Thyroid gland (tissue), 4 donors: ENCODE measurements around the gene IL24. TPM values are rescaled to one million over a fixed set of nuclear protein-coding genes. Genes with fewer than 3 reads are reported as not detected.

Experiments
- DNase-seq, 2 donors: peaks; one replicate each; pipeline ENCODE4 v3.0.0-alpha.2; 2019
- H3K27ac ChIP-seq, 3 donors: fragments of 200-600 bp; sonication (generic); 1 replicate in 2 of 3; 2 replicates in 1 of 3; pipeline ENCODE4 v1.5.1; 2016 to 2019; ENCODE audit warnings: mild to moderate bottlenecking in 1 of 3, moderate library complexity in 1 of 3
- H3K27me3 ChIP-seq: fragments of 200-600 bp; sonication (generic); one replicate; pipeline ENCODE4 v1.5.1; 2019
- H3K36me3 ChIP-seq, 2 donors: fragments of 200-600 bp; sonication (generic); one replicate each; pipeline ENCODE4 v1.5.1; 2016 to 2019
- H3K4me1 ChIP-seq, 2 donors: fragments of 200-600 bp; sonication (generic); one replicate each; pipeline ENCODE4 v1.5.1; 2017 to 2019
- H3K4me3 ChIP-seq, 3 donors: fragments of 200-600 bp; sonication (generic); replicated peaks in 1 of 3; 1 replicate in 2 of 3; 2 replicates in 1 of 3; pipeline ENCODE4 v1.5.1; 2016; ENCODE audit warnings: mild to moderate bottlenecking in 1 of 3
- H3K9me3 ChIP-seq: fragments of 200-600 bp; sonication (generic); one replicate; pipeline ENCODE4 v1.5.1; 2017
- POLR2A ChIP-seq, 2 donors: fragments of 450-650 bp; IDR thresholded peaks; one replicate each; pipeline ENCODE4 v1.6.1; 2017; ENCODE audit warnings: antibody characterized with exemption in 2 of 2, mild to moderate bottlenecking in 2 of 2, moderate library complexity in 1 of 2
- WGBS, 2 donors: methylation state at CpG; one replicate each; pipeline ENCODE4 v1.1.5; 2017; 5-methylcytosine and 5-hydroxymethylcytosine counted together
- intact Hi-C: fragments of 100-400 bp; cut with DNase I; formaldehyde crosslinking; loops from one replicate; pipeline ENCODE4 v1.15.1; 2023
- total RNA-seq, 4 donors: library from RNA; depleted of rRNA; stranded (reverse); fragments of >200 nt; gene quantifications; one replicate each; pipeline ENCODE4 v1.2.3, GENCODE V29; 2016
- TF ChIP-seq, protein P1 (sequence below), 6 experiments: fragments of 200-600 bp in 3 of 6; fragments of 450-650 bp in 3 of 6; sonication (generic) in 3 of 6; IDR thresholded peaks; one replicate each; pipeline ENCODE4 v1.5.1; 2016 to 2019; ENCODE audit warnings: antibody characterized with exemption in 6 of 6, mild to moderate bottlenecking in 2 of 6, inconsistent platforms in 1 of 6, moderate library complexity in 1 of 6

Gene IL24
- total RNA-seq, 4 donors from 2014 or later, result not detected

DNA sequence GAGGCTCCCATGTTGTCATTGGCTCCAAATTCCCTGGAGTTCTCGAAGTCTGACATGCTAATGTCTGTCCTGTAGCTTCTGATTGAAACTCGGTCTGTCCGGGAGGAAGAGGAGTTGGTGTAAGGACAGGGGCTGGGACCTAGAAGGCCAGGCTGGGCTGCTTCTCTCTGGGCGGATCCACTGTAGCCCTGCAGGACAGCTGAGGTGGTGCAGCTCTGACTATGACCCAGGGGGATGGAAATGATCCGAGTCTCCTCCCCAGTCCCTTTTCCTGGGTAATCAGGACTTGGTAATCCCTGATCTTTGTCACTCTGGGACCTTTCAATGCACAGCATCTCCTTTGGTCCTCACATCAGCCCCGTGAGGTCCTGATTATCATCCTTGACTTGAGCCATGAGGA, 34.5 kb downstream of the IL24 start:
- Histone ChIP-seq H3K36me3 (no peaks in the 10 kb centered on the region), H3K27ac (no peak overlapping the region), H3K9me3 (no peaks in the 10 kb centered on the region), H3K4me3 (no peak overlapping the region), H3K27me3 (no peaks in the 10 kb centered on the region), H3K4me1 (no peaks in the 10 kb centered on the region)
- 79 to 81% methylated on average over 6 of the region's 6 CpGs for WGBS, 2 donors
- intact Hi-C loops, result no loop called here
- no peak for DNase-seq
- TF ChIP-seq, protein P1, sequence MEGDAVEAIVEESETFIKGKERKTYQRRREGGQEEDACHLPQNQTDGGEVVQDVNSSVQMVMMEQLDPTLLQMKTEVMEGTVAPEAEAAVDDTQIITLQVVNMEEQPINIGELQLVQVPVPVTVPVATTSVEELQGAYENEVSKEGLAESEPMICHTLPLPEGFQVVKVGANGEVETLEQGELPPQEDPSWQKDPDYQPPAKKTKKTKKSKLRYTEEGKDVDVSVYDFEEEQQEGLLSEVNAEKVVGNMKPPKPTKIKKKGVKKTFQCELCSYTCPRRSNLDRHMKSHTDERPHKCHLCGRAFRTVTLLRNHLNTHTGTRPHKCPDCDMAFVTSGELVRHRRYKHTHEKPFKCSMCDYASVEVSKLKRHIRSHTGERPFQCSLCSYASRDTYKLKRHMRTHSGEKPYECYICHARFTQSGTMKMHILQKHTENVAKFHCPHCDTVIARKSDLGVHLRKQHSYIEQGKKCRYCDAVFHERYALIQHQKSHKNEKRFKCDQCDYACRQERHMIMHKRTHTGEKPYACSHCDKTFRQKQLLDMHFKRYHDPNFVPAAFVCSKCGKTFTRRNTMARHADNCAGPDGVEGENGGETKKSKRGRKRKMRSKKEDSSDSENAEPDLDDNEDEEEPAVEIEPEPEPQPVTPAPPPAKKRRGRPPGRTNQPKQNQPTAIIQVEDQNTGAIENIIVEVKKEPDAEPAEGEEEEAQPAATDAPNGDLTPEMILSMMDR (IDR thresholded peaks at IDR 0.05), result no peak
- no peak for TF ChIP-seq POLR2A (IDR thresholded peaks at IDR 0.05)

DNA sequence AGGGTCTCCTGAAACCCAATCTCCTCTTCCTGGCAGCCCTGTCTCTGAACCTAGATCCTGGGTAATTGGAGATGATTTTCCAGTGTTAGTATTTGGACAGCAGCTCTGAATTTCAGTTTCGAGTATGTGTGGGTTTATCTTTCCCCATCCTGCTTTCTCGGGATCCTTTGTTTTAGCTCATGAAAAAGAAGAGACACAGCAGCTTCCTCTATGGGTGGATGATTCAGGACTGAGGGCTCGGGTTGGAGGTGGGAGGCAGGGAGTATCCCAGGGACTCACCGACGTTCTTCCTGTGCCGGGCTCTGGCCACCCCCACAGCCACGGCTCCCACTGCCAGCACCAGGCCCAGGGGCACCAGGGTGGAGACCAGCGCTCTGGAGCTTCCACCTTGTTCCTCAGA, 34.9 kb downstream of the IL24 start:
- Histone ChIP-seq H3K9me3 (no peaks in the 10 kb centered on the region), H3K27ac (no peak overlapping the region), H3K27me3 (no peaks in the 10 kb centered on the region), H3K36me3 (no peaks in the 10 kb centered on the region), H3K4me1 (no peaks in the 10 kb centered on the region), H3K4me3 (no peak overlapping the region)
- TF ChIP-seq, protein P1 (IDR thresholded peaks at IDR 0.05), result no peak
- no peak for TF ChIP-seq POLR2A (IDR thresholded peaks at IDR 0.05)
- 69 to 70% methylated on average over 8 of the region's 8 CpGs for WGBS, 2 donors
- no peak for DNase-seq
- intact Hi-C loops, result no loop called here

DNA sequence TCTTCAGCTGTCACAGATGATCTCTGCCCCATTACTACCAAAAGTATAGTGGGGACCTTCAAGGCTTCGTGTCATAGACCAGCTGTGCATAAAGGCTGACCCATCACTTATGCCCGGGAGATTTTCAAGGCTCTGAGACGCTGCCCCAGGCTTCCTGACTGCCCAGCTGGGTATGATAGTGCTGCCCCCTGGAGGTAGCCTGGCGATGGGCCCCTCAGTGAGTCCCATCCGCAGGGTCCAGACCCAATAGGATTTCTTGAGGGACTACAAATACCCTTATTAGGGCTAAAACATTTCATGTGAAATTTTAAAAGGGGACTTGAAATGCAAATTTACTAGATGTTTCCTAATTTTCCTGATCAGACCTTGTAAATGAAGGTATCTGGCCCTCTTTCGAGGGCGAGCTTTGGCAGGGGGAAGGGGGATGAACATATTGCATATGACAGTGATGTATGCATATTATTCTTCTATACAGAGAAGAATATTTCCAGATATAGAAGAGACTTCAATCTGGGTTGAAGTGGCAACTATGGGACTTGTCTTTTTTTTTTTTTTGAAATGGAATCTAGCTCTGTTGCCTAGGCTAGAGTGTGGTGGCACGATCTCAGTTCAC, 36.2 kb downstream of the IL24 start:
- H3K36me3 ChIP-seq, result no peaks in the 10 kb centered on the region
- DNase-seq, result peak; percentile 20 to 26
- H3K27ac ChIP-seq, result no peak overlapping the region
- H3K9me3 ChIP-seq, result no peaks in the 10 kb centered on the region
- intact Hi-C loops, result no loop called here
- 64 to 71% methylated on average over 6 to 8 of the region's 8 CpGs for WGBS, 2 donors
- H3K27me3 ChIP-seq, result no peaks in the 10 kb centered on the region
- TF ChIP-seq, protein P1 (IDR thresholded peaks at IDR 0.05), result peak in 3 of 6 experiments; percentile 19 to 50 (median 29)
- TF ChIP-seq POLR2A (IDR thresholded peaks at IDR 0.05), result no peak
- no peak overlapping the region for H3K4me3 ChIP-seq
- H3K4me1 ChIP-seq, result no peaks in the 10 kb centered on the region

DNA sequence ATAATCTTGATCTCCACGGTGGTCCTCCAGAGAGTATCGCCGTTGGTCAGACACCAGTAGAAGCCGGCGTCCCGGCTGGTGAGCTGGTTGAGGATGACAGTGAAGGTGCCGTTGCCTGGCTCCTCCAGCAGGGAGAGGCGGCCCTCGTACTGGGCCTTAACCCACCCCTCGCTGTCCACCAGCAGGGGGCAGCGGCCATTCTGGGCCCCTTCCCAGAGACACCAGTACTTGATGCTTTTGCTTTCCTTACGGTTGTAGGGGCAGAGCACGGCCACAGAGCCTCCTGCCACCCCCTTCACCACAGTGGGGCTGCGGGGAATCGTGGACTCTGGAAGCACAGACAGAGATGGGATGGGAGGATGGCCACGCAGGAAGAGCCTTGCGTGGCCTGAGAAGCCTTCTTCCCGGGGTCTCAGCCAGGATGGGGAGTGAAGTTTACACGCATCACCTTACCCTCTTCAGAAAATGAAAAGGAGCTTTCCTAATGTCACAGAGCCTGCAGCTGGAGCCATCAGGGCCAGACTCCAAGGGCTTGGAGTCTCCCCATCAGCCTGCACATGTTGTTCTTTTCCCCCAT, 38.3 kb downstream of the IL24 start:
- TF ChIP-seq, protein P1 (IDR thresholded peaks at IDR 0.05), result peak in 5 of 6 experiments; percentile 40 to 61 (median 49)
- no peak for TF ChIP-seq POLR2A (IDR thresholded peaks at IDR 0.05)
- Histone ChIP-seq H3K27ac (no peak overlapping the region), H3K9me3 (no peaks in the 10 kb centered on the region), H3K36me3 (no peaks in the 10 kb centered on the region), H3K27me3 (no peaks in the 10 kb centered on the region), H3K4me3 (no peak overlapping the region), H3K4me1 (no peaks in the 10 kb centered on the region)
- DNase-seq, result peak; percentile 54 to 57
- WGBS, 2 donors, result 51 to 65% methylated on average over 16 to 18 of the region's 19 CpGs
- intact Hi-C loops, result loop anchor here (5.0 kb wide), 1 partner anchor 42 kb away; no protein-coding TSS in a partner anchor

DNA sequence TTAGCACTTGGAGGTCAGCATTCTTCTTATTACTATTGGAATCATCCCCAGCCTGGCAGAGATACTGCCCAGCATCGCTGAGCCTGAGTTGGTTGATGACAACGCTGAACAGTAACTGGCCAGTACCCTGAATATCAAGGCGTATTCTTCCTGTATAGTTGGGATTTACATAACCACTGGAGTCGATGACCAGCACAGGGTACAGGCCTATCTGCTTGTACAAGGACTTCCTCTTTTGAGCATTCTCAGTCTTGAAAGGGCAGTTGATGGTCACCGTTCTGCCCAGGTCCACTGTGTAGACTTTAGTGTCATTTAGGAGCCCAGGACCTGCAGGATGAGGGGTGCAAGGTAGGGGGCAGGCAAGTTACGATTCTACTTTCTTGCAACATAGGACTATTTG, 40.2 kb downstream of the IL24 start:
- no peak overlapping the region for H3K27ac ChIP-seq
- H3K9me3 ChIP-seq, result no peaks in the 10 kb centered on the region
- WGBS, 2 donors, result 89 to 90% methylated on average over 5 to 6 of the region's 6 CpGs
- H3K27me3 ChIP-seq, result no peaks in the 10 kb centered on the region
- H3K36me3 ChIP-seq, result no peaks in the 10 kb centered on the region
- intact Hi-C loops, result loop anchor here (5.0 kb wide), 1 partner anchor 40 kb away; no protein-coding TSS in a partner anchor
- TF ChIP-seq, protein P1 (IDR thresholded peaks at IDR 0.05), result no peak
- no peak for TF ChIP-seq POLR2A (IDR thresholded peaks at IDR 0.05)
- DNase-seq, result no peak
- no peaks in the 10 kb centered on the region for H3K4me1 ChIP-seq
- H3K4me3 ChIP-seq, result no peak overlapping the region
